Immature natural killer cell (primary cell): ENCODE results near the gene CPA5. TPM values are rescaled to one million over a fixed set of nuclear protein-coding genes. Genes with fewer than 3 reads are reported as not detected.
A peak's percentile ranks its signal among the peaks of the same experiment; 100 is the strongest.

Experiments used
- DNase-seq, 3 donors: peaks; one replicate each; pipeline ENCODE4 v3.0.0; 2022; ENCODE audit warnings: mixed read lengths in 1 of 3
- H3K27ac Mint-ChIP-seq, 6 donors: one replicate each; pipeline ENCODE4 v1.8.0; 2020; ENCODE audit warnings: mixed read lengths in 6 of 6, mild to moderate bottlenecking in 5 of 6, inconsistent platforms in 4 of 6, moderate library complexity in 3 of 6
- H3K27me3 Mint-ChIP-seq, 3 donors: one replicate each; pipeline ENCODE4 v1.8.0; 2020 to 2021; ENCODE audit warnings: low read depth in 3 of 3, mild to moderate bottlenecking in 3 of 3, mixed read lengths in 3 of 3, moderate library complexity in 3 of 3, inconsistent platforms in 1 of 3
- H3K36me3 Mint-ChIP-seq, 3 donors: one replicate each; pipeline ENCODE4 v1.8.0; 2020; ENCODE audit warnings: mixed read lengths in 3 of 3, inconsistent platforms in 2 of 3, mild to moderate bottlenecking in 2 of 3
- H3K4me1 Mint-ChIP-seq, 2 donors: one replicate each; pipeline ENCODE4 v1.8.0; 2020; ENCODE audit warnings: inconsistent platforms in 2 of 2, mild to moderate bottlenecking in 2 of 2, mixed read lengths in 2 of 2, moderate library complexity in 1 of 2
- H3K4me3 Mint-ChIP-seq, 5 donors: one replicate each; pipeline ENCODE4 v1.8.0; 2020; ENCODE audit warnings: mild to moderate bottlenecking in 5 of 5, mixed read lengths in 5 of 5, inconsistent platforms in 3 of 5, moderate library complexity in 3 of 5
- H3K9me3 Mint-ChIP-seq, 6 donors: one replicate each; pipeline ENCODE4 v1.8.0; 2020; ENCODE audit warnings: mild to moderate bottlenecking in 6 of 6, mixed read lengths in 6 of 6, inconsistent platforms in 4 of 6, moderate library complexity in 3 of 6
- polyA plus RNA-seq, 3 donors: library from polyadenylated mRNA; unstranded; fragments of 300-500 nt; fragmentation: Illumina TruSeq; gene quantifications; one replicate each; pipeline ENCODE4 v1.2.3, GENCODE V29; 2021

Gene CPA5
- polyA plus RNA-seq, 3 donors from 2014 or later, result not detected

- Mint-ChIP-seq H3K9me3 (peaks cover 0 to 1% (median 0%) of the 10 kb centered on the region in 6 donors), H3K27ac (no peak overlapping the region), H3K36me3 (peaks cover 0 to 22% (median 21%) of the 10 kb centered on the region in 3 donors), H3K4me3 (peak overlapping the region in 2 of 5 donors; percentile 17 to 58), H3K4me1 (peaks cover 19 to 34% of the 10 kb centered on the region in 2 donors), H3K27me3 (peaks cover 0 to 3% (median 2%) of the 10 kb centered on the region in 3 donors)
- no peak for DNase-seq
Observed at GRCh38 chr7:130395421-130395820, 50.8 kb downstream of the CPA5 start.

- peaks cover 0 to 3% (median 2%) of the 10 kb centered on the region in 3 donors for H3K27me3 Mint-ChIP-seq
- peaks cover 5 to 24% (median 23%) of the 10 kb centered on the region in 3 donors for H3K36me3 Mint-ChIP-seq
- H3K4me3 Mint-ChIP-seq, result no peak overlapping the region
- peaks cover 19 to 34% of the 10 kb centered on the region in 2 donors for H3K4me1 Mint-ChIP-seq
- H3K27ac Mint-ChIP-seq, result peak overlapping the region in 3 of 6 donors; percentile 19 to 46 (median 33)
- H3K9me3 Mint-ChIP-seq, result peaks cover 0 to 1% (median 0%) of the 10 kb centered on the region in 6 donors
- no peak for DNase-seq
Observed at GRCh38 chr7:130396109-130396508, 51.5 kb downstream of the CPA5 start.

GRCh38 chr7:130397051-130397757, 52.6 kb downstream of the CPA5 start:
- Mint-ChIP-seq H3K27me3 (peaks cover 0 to 3% (median 2%) of the 10 kb centered on the region in 3 donors), H3K36me3 (peaks cover 5 to 25% (median 23%) of the 10 kb centered on the region in 3 donors), H3K27ac (peak overlapping the region in 1 of 6 donors; percentile 47), H3K9me3 (peaks cover 0 to 1% (median 0%) of the 10 kb centered on the region in 6 donors), H3K4me1 (peaks cover 19 to 33% of the 10 kb centered on the region in 2 donors), H3K4me3 (no peak overlapping the region)
- no peak for DNase-seq

GRCh38 chr7:130397758-130398073, 53.1 kb downstream of the CPA5 start:
- Mint-ChIP-seq H3K27ac (peak overlapping the region in 1 of 6 donors; percentile 47), H3K36me3 (peaks cover 5 to 28% (median 25%) of the 10 kb centered on the region in 3 donors), H3K9me3 (no peaks in the 10 kb centered on the region), H3K4me3 (no peak overlapping the region), H3K4me1 (peaks cover 19 to 34% of the 10 kb centered on the region in 2 donors), H3K27me3 (peaks cover 0 to 3% (median 2%) of the 10 kb centered on the region in 3 donors)
- no peak for DNase-seq

GRCh38 chr7:130398526-130399090, 54.0 kb downstream of the CPA5 start:
- H3K27ac Mint-ChIP-seq, result no peak overlapping the region
- no peaks in the 10 kb centered on the region for H3K9me3 Mint-ChIP-seq
- no peak for DNase-seq
- no peak overlapping the region for H3K4me3 Mint-ChIP-seq
- peaks cover 17 to 26% of the 10 kb centered on the region in 2 donors for H3K4me1 Mint-ChIP-seq
- H3K27me3 Mint-ChIP-seq, result peaks cover 0 to 3% (median 2%) of the 10 kb centered on the region in 3 donors
- H3K36me3 Mint-ChIP-seq, result peaks cover 5 to 30% (median 25%) of the 10 kb centered on the region in 3 donors

- Mint-ChIP-seq H3K4me3 (no peak overlapping the region), H3K27ac (no peak overlapping the region), H3K9me3 (no peaks in the 10 kb centered on the region), H3K27me3 (peaks cover 0 to 3% (median 0%) of the 10 kb centered on the region in 3 donors), H3K4me1 (peaks cover 2 to 10% of the 10 kb centered on the region in 2 donors), H3K36me3 (peaks cover 5 to 36% (median 31%) of the 10 kb centered on the region in 3 donors)
- no peak for DNase-seq
Observed at GRCh38 chr7:130400120-130400572, 55.5 kb downstream of the CPA5 start.

GRCh38 chr7:130401101-130401500, 56.5 kb downstream of the CPA5 start:
- peaks cover 0 to 5% of the 10 kb centered on the region in 2 donors for H3K4me1 Mint-ChIP-seq
- H3K27ac Mint-ChIP-seq, result no peak overlapping the region
- no peaks in the 10 kb centered on the region for H3K9me3 Mint-ChIP-seq
- H3K4me3 Mint-ChIP-seq, result no peak overlapping the region
- peaks cover 5 to 40% (median 31%) of the 10 kb centered on the region in 3 donors for H3K36me3 Mint-ChIP-seq
- DNase-seq, result no peak
- peaks cover 0 to 3% (median 0%) of the 10 kb centered on the region in 3 donors for H3K27me3 Mint-ChIP-seq

- H3K4me3 Mint-ChIP-seq, result no peak overlapping the region
- H3K27me3 Mint-ChIP-seq, result peaks cover 0 to 3% (median 0%) of the 10 kb centered on the region in 3 donors
- peaks cover 5 to 37% (median 31%) of the 10 kb centered on the region in 3 donors for H3K36me3 Mint-ChIP-seq
- no peaks in the 10 kb centered on the region for H3K9me3 Mint-ChIP-seq
- H3K4me1 Mint-ChIP-seq, result peaks cover 0 to 3% of the 10 kb centered on the region in 2 donors
- H3K27ac Mint-ChIP-seq, result no peak overlapping the region
- DNase-seq, result no peak
Observed at GRCh38 chr7:130401578-130401977, 57.0 kb downstream of the CPA5 start.

- peaks cover 5 to 28% (median 21%) of the 10 kb centered on the region in 3 donors for H3K36me3 Mint-ChIP-seq
- H3K27ac Mint-ChIP-seq, result no peak overlapping the region
- no peaks in the 10 kb centered on the region for H3K27me3 Mint-ChIP-seq
- no peaks in the 10 kb centered on the region for H3K9me3 Mint-ChIP-seq
- DNase-seq, result no peak
- H3K4me3 Mint-ChIP-seq, result no peak overlapping the region
- peaks cover 0 to 3% of the 10 kb centered on the region in 2 donors for H3K4me1 Mint-ChIP-seq
Observed at GRCh38 chr7:130405003-130405402, 60.4 kb downstream of the CPA5 start.

- Mint-ChIP-seq H3K4me3 (no peak overlapping the region), H3K4me1 (peaks cover 0 to 7% of the 10 kb centered on the region in 2 donors), H3K36me3 (peaks cover 6 to 20% (median 12%) of the 10 kb centered on the region in 3 donors), H3K9me3 (no peaks in the 10 kb centered on the region), H3K27ac (no peak overlapping the region), H3K27me3 (no peaks in the 10 kb centered on the region)
- DNase-seq, result no peak
Observed at GRCh38 chr7:130409067-130409711, 64.6 kb downstream of the CPA5 start.

- H3K27me3 Mint-ChIP-seq, result no peaks in the 10 kb centered on the region
- peaks cover 5 to 12% of the 10 kb centered on the region in 2 donors for H3K4me1 Mint-ChIP-seq
- H3K4me3 Mint-ChIP-seq, result no peak overlapping the region
- no peak overlapping the region for H3K27ac Mint-ChIP-seq
- no peak for DNase-seq
- peaks cover 6 to 18% (median 10%) of the 10 kb centered on the region in 3 donors for H3K36me3 Mint-ChIP-seq
- H3K9me3 Mint-ChIP-seq, result no peaks in the 10 kb centered on the region
Observed at GRCh38 chr7:130409712-130410072, 65.1 kb downstream of the CPA5 start.

GRCh38 chr7:130410868-130411541, 66.4 kb downstream of the CPA5 start:
- H3K4me1 Mint-ChIP-seq, result peaks cover 15 to 23% of the 10 kb centered on the region in 2 donors

GRCh38 chr7:130413201-130413600, 68.6 kb downstream of the CPA5 start:
- H3K4me3 Mint-ChIP-seq, result no peak overlapping the region
- peaks cover 37 to 45% of the 10 kb centered on the region in 2 donors for H3K4me1 Mint-ChIP-seq
- no peak overlapping the region for H3K27ac Mint-ChIP-seq
- DNase-seq, result no peak
- no peaks in the 10 kb centered on the region for H3K9me3 Mint-ChIP-seq
- peaks cover 0 to 1% (median 0%) of the 10 kb centered on the region in 3 donors for H3K27me3 Mint-ChIP-seq
- peaks cover 6 to 15% (median 7%) of the 10 kb centered on the region in 3 donors for H3K36me3 Mint-ChIP-seq

More at GRCh38 chr7:130410868-130411541, 66.4 kb downstream of the CPA5 start:
- no peaks in the 10 kb centered on the region for H3K9me3 Mint-ChIP-seq
- H3K27ac Mint-ChIP-seq, result no peak overlapping the region
- peaks cover 6 to 18% (median 7%) of the 10 kb centered on the region in 3 donors for H3K36me3 Mint-ChIP-seq
- H3K27me3 Mint-ChIP-seq, result peaks cover 0 to 1% (median 0%) of the 10 kb centered on the region in 3 donors
- no peak overlapping the region for H3K4me3 Mint-ChIP-seq
- no peak for DNase-seq
